Subcutaneous abdominal adipose tissue (tissue), 5 donors: ENCODE results near the gene C5orf22.

Source experiments
- H3K27ac ChIP-seq: one replicate; pipeline ENCODE4 v1.7.0; 2013; ENCODE audit warnings: low read depth, mild to moderate bottlenecking, inconsistent platforms, low read length, moderate library complexity
- H3K27me3 ChIP-seq, 5 donors: one replicate each; pipeline ENCODE4 v1.7.0; 2013; ENCODE audit warnings: low read length in 5 of 5, inconsistent platforms in 1 of 5; ENCODE audit not compliant: control insufficient read depth in 5 of 5, insufficient read depth in 4 of 5
- H3K36me3 ChIP-seq, 5 donors: one replicate each; pipeline ENCODE4 v1.7.0; 2013; ENCODE audit warnings: low read length in 5 of 5; ENCODE audit not compliant: control insufficient read depth in 5 of 5, insufficient read depth in 5 of 5
- H3K4me1 ChIP-seq, 5 donors: one replicate each; pipeline ENCODE4 v1.7.0; 2013; ENCODE audit warnings: low read length in 5 of 5, mild to moderate bottlenecking in 3 of 5, moderate library complexity in 1 of 5; ENCODE audit not compliant: control insufficient read depth in 5 of 5, insufficient read depth in 5 of 5
- H3K4me3 ChIP-seq, 5 donors: one replicate each; pipeline ENCODE4 v1.7.0; 2013; ENCODE audit warnings: low read length in 5 of 5, low read depth in 1 of 5
- H3K9ac ChIP-seq, 5 donors: one replicate each; pipeline ENCODE4 v1.7.0; 2013; ENCODE audit warnings: low read length in 5 of 5, mild to moderate bottlenecking in 4 of 5, moderate library complexity in 3 of 5
- H3K9me3 ChIP-seq, 5 donors: one replicate each; pipeline ENCODE4 v1.7.0; 2013; ENCODE audit warnings: low read length in 5 of 5; ENCODE audit not compliant: control insufficient read depth in 5 of 5
- donor health status: healthy.
- donor health status: healthy.
- donor health status: healthy.
- donor health status: healthy.
- donor health status: healthy.

The C5orf22 gene

GRCh38 chr5:31569068-31569467, 37.0 kb downstream of the C5orf22 start:
- Histone ChIP-seq H3K27me3 (no peaks in the 10 kb centered on the region), H3K9me3 (no peaks in the 10 kb centered on the region), H3K4me3 (no peak overlapping the region), H3K9ac (no peak overlapping the region), H3K36me3 (no peaks in the 10 kb centered on the region), H3K27ac (no peak overlapping the region), H3K4me1 (no peaks in the 10 kb centered on the region)

- Histone ChIP-seq H3K4me1 (no peaks in the 10 kb centered on the region), H3K9me3 (no peaks in the 10 kb centered on the region), H3K27ac (no peak overlapping the region), H3K4me3 (no peak overlapping the region), H3K27me3 (no peaks in the 10 kb centered on the region), H3K9ac (no peak overlapping the region), H3K36me3 (no peaks in the 10 kb centered on the region)
Observed at GRCh38 chr5:31573494-31574142, 41.5 kb downstream of the C5orf22 start.

GRCh38 chr5:31574772-31575171, 42.7 kb downstream of the C5orf22 start:
- H3K9ac ChIP-seq = no peak overlapping the region
- no peaks in the 10 kb centered on the region for H3K27me3 ChIP-seq

GRCh38 chr5:31577438-31577837, 45.3 kb downstream of the C5orf22 start:
- Histone ChIP-seq H3K36me3 (no peaks in the 10 kb centered on the region), H3K27me3 (no peaks in the 10 kb centered on the region), H3K27ac (no peak overlapping the region), H3K9me3 (no peaks in the 10 kb centered on the region), H3K9ac (no peak overlapping the region), H3K4me1 (no peaks in the 10 kb centered on the region), H3K4me3 (no peak overlapping the region)

More at GRCh38 chr5:31574772-31575171, 42.7 kb downstream of the C5orf22 start:
- Histone ChIP-seq H3K9me3 (no peaks in the 10 kb centered on the region), H3K4me3 (no peak overlapping the region), H3K4me1 (no peaks in the 10 kb centered on the region), H3K36me3 (no peaks in the 10 kb centered on the region), H3K27ac (no peak overlapping the region)

GRCh38 chr5:31579558-31579957, 47.5 kb downstream of the C5orf22 start:
- no peak overlapping the region for H3K27ac ChIP-seq
- no peak overlapping the region for H3K9ac ChIP-seq
- H3K4me3 ChIP-seq = no peak overlapping the region
- H3K9me3 ChIP-seq = no peaks in the 10 kb centered on the region
- no peaks in the 10 kb centered on the region for H3K4me1 ChIP-seq
- no peaks in the 10 kb centered on the region for H3K27me3 ChIP-seq
- no peaks in the 10 kb centered on the region for H3K36me3 ChIP-seq

- no peaks in the 10 kb centered on the region for H3K36me3 ChIP-seq
- H3K27ac ChIP-seq = no peak overlapping the region
- H3K9ac ChIP-seq = no peak overlapping the region
- H3K4me3 ChIP-seq = no peak overlapping the region
- no peaks in the 10 kb centered on the region for H3K4me1 ChIP-seq
- peaks cover 0 to 3% (median 0%) of the 10 kb centered on the region in 5 donors for H3K9me3 ChIP-seq
- H3K27me3 ChIP-seq = no peaks in the 10 kb centered on the region
Observed at GRCh38 chr5:31581498-31582099, 49.5 kb downstream of the C5orf22 start.

GRCh38 chr5:31583129-31583528, 51.0 kb downstream of the C5orf22 start:
- H3K27ac ChIP-seq = no peak overlapping the region
- H3K4me1 ChIP-seq = no peaks in the 10 kb centered on the region
- no peak overlapping the region for H3K9ac ChIP-seq
- peaks cover 0 to 3% (median 0%) of the 10 kb centered on the region in 5 donors for H3K9me3 ChIP-seq
- no peaks in the 10 kb centered on the region for H3K27me3 ChIP-seq
- H3K36me3 ChIP-seq = no peaks in the 10 kb centered on the region
- no peak overlapping the region for H3K4me3 ChIP-seq

- Histone ChIP-seq H3K36me3 (no peaks in the 10 kb centered on the region), H3K9ac (no peak overlapping the region), H3K4me1 (no peaks in the 10 kb centered on the region), H3K9me3 (peaks cover 0 to 3% (median 0%) of the 10 kb centered on the region in 5 donors), H3K27me3 (no peaks in the 10 kb centered on the region), H3K27ac (no peak overlapping the region), H3K4me3 (no peak overlapping the region)
Observed at GRCh38 chr5:31585166-31585894, 53.2 kb downstream of the C5orf22 start.

GRCh38 chr5:31585895-31586270, 53.8 kb downstream of the C5orf22 start:
- Histone ChIP-seq H3K27ac (no peak overlapping the region), H3K4me3 (no peak overlapping the region), H3K4me1 (no peaks in the 10 kb centered on the region), H3K9me3 (peaks cover 0 to 3% (median 0%) of the 10 kb centered on the region in 5 donors), H3K9ac (no peak overlapping the region), H3K36me3 (no peaks in the 10 kb centered on the region), H3K27me3 (no peaks in the 10 kb centered on the region)

GRCh38 chr5:31587546-31587945, 55.4 kb downstream of the C5orf22 start:
- peaks cover 0 to 3% (median 0%) of the 10 kb centered on the region in 5 donors for H3K9me3 ChIP-seq
- H3K27ac ChIP-seq = no peak overlapping the region
- H3K27me3 ChIP-seq = no peaks in the 10 kb centered on the region
- H3K4me3 ChIP-seq = no peak overlapping the region
- no peak overlapping the region for H3K9ac ChIP-seq
- no peaks in the 10 kb centered on the region for H3K36me3 ChIP-seq
- H3K4me1 ChIP-seq = peaks cover 0 to 3% (median 0%) of the 10 kb centered on the region in 5 donors
